HG03097 (cell line): ENCODE results near the gene GPR42.
"Not testable (repeated sequence)": the region's sequence is repeated elsewhere in the genome, so short reads cannot be mapped to it uniquely, and the experiment has no call there.

Experiments used
- ATAC-seq: cut with Tn5 transposase; IDR thresholded peaks from one replicate; pipeline ENCODE4 v1.9.1; 2021; ENCODE audit not compliant: unreplicated experiment, low FRiP score

The GPR42 gene

GRCh38 chr19:35362261-35363000, 8.4 kb upstream of the GPR42 start:
- ATAC-seq = no peak

GRCh38 chr19:35363001-35363590, 7.8 kb upstream of the GPR42 start:
- no peak for ATAC-seq

- ATAC-seq = no peak
These were observed 7.0 kb upstream of the GPR42 start for GRCh38 chr19:35363711-35364425.

GRCh38 chr19:35365303-35365702, 5.6 kb upstream of the GPR42 start:
- ATAC-seq = no peak

GRCh38 chr19:35368378-35368777, 2.5 kb upstream of the GPR42 start:
- ATAC-seq = no peak

GRCh38 chr19:35369522-35369921, 1.3 kb upstream of the GPR42 start:
- no peak for ATAC-seq

- no peak for ATAC-seq
These were observed 2.6 kb downstream of the GPR42 start for GRCh38 chr19:35373492-35373891.

GRCh38 chr19:35374031-35374430, 3.2 kb downstream of the GPR42 start:
- ATAC-seq = not testable (repeated sequence)

GRCh38 chr19:35375505-35376307, 4.8 kb downstream of the GPR42 start:
- no peak for ATAC-seq

GRCh38 chr19:35377656-35378055, 6.8 kb downstream of the GPR42 start:
- no peak for ATAC-seq

- no peak for ATAC-seq
These were observed 7.5 kb downstream of the GPR42 start for GRCh38 chr19:35378356-35378755.

GRCh38 chr19:35379545-35379944, 8.7 kb downstream of the GPR42 start:
- ATAC-seq = not testable (repeated sequence)

GRCh38 chr19:35379992-35380391, 9.1 kb downstream of the GPR42 start:
- ATAC-seq = no peak

GRCh38 chr19:35380450-35381124, 9.7 kb downstream of the GPR42 start:
- ATAC-seq = no peak

GRCh38 chr19:35381318-35381717, 10.4 kb downstream of the GPR42 start:
- ATAC-seq = no peak

- ATAC-seq = no peak
These were observed 11.1 kb downstream of the GPR42 start for GRCh38 chr19:35381926-35382325.

- no peak for ATAC-seq
These were observed 12.7 kb downstream of the GPR42 start for GRCh38 chr19:35383536-35383935.

- ATAC-seq = no peak
These were observed 17.6 kb downstream of the GPR42 start for GRCh38 chr19:35388277-35389054.

- ATAC-seq = no peak
These were observed 18.5 kb downstream of the GPR42 start for GRCh38 chr19:35389192-35389861.
